TTC549 (cell line): ENCODE data around the gene DVL3.
"Not testable (repeated sequence)": the region's sequence is repeated elsewhere in the genome, so short reads cannot be mapped to it uniquely, and the experiment has no call there.

Experiments
- FAIRE-seq: peaks from 2 replicates; lab custom pipeline; 2012; peaks lifted over from hg19 to GRCh38; lab: Jason Lieb, UNC

The DVL3 gene

GRCh38 chr3:184155644-184156521 is 706 bp downstream of the DVL3 start:
- FAIRE-seq: no peak

- FAIRE-seq: no peak
These were observed 1.4 kb downstream of the DVL3 start for GRCh38 chr3:184156522-184156955.

GRCh38 chr3:184157206-184157605 is 2.0 kb downstream of the DVL3 start:
- FAIRE-seq: no peak

- FAIRE-seq: no peak
These were observed 3.2 kb downstream of the DVL3 start for GRCh38 chr3:184158404-184158803.

- FAIRE-seq: no peak
These were observed 5.3 kb downstream of the DVL3 start for GRCh38 chr3:184160456-184160855.

- FAIRE-seq: not testable (repeated sequence)
These were observed 7.4 kb downstream of the DVL3 start for GRCh38 chr3:184162571-184163070.

GRCh38 chr3:184164648-184165330 is 9.6 kb downstream of the DVL3 start:
- no peak for FAIRE-seq

- no peak for FAIRE-seq
These were observed 10.4 kb downstream of the DVL3 start for GRCh38 chr3:184165543-184165942.

- FAIRE-seq: no peak
These were observed 11.5 kb downstream of the DVL3 start for GRCh38 chr3:184166671-184167070.

- FAIRE-seq: no peak
These were observed 12.6 kb downstream of the DVL3 start for GRCh38 chr3:184167786-184168185.

GRCh38 chr3:184168363-184169120 is 13.4 kb downstream of the DVL3 start:
- no peak for FAIRE-seq

GRCh38 chr3:184169896-184170875 is 15.0 kb downstream of the DVL3 start:
- FAIRE-seq: no peak

GRCh38 chr3:184171562-184171961 is 16.4 kb downstream of the DVL3 start:
- no peak for FAIRE-seq

GRCh38 chr3:184172681-184173373 is 17.6 kb downstream of the DVL3 start:
- FAIRE-seq: no peak

- no peak for FAIRE-seq
These were observed 18.2 kb downstream of the DVL3 start for GRCh38 chr3:184173374-184173722.

- no peak for FAIRE-seq
These were observed 19.1 kb downstream of the DVL3 start for GRCh38 chr3:184174284-184174645.

GRCh38 chr3:184174646-184175492 is 19.7 kb downstream of the DVL3 start, which contains the start of gene AP2M1:
Gene AP2M1 (plus strand): TSS chr3:184174855. CDS start chr3:184176994, 2,139 bp downstream.
- peak; percentile 74 for FAIRE-seq

GRCh38 chr3:184175506-184175905 is 20.3 kb downstream of the DVL3 start:
- FAIRE-seq: no peak

- no peak for FAIRE-seq
These were observed 20.8 kb downstream of the DVL3 start for GRCh38 chr3:184175981-184176376.
